Activated CD4-positive, alpha-beta T cell treated with anti-CD3 and anti-CD28 coated beads, Interleukin-2, amount 10 ng/mL, durations not matched to agents 7 days and 5 days (primary cell): Measurements from ENCODE around the gene CCR3. TPM values are rescaled to one million over a fixed set of nuclear protein-coding genes. Genes with fewer than 3 reads are reported as not detected.

Experiments used
- CTCF ChIA-PET: fragments of 350-600 bp; sonication (Branson Sonifier 250); formaldehyde crosslinking; loops from one replicate; lab custom pipeline; 2021; ENCODE audit warnings: antibody characterized with exemption; lab: Charles Lee
- POLR2A ChIA-PET: fragments of 350-600 bp; sonication (Branson Sonifier 250); formaldehyde crosslinking; loops from one replicate; lab custom pipeline; 2021; ENCODE audit warnings: antibody characterized with exemption; lab: Charles Lee
- DNase-seq: peaks from one replicate; pipeline ENCODE4 v3.0.0-alpha.2; 2020
- H3K27ac Mint-ChIP-seq: one replicate; pipeline ENCODE4 v1.8.0; 2021; ENCODE audit warnings: mild to moderate bottlenecking, moderate library complexity, mixed read lengths
- H3K27me3 Mint-ChIP-seq: one replicate; pipeline ENCODE4 v1.8.0; 2021; ENCODE audit warnings: mixed read lengths
- H3K36me3 Mint-ChIP-seq: one replicate; pipeline ENCODE4 v1.8.0; 2021; ENCODE audit warnings: low read depth, mixed read lengths
- H3K4me1 Mint-ChIP-seq: one replicate; pipeline ENCODE4 v1.8.0; 2021; ENCODE audit warnings: mixed read lengths
- H3K4me3 Mint-ChIP-seq: one replicate; pipeline ENCODE4 v1.8.0; 2021; ENCODE audit warnings: mild to moderate bottlenecking, moderate library complexity, mixed read lengths
- H3K9me3 Mint-ChIP-seq: one replicate; pipeline ENCODE4 v1.8.0; 2021; ENCODE audit warnings: mixed read lengths
- total RNA-seq, 2 experiments: library from RNA; stranded (reverse); gene quantifications; one replicate each; pipeline ENCODE4 v1.2.3, GENCODE V29; 2021

The CCR3 gene
- total RNA-seq, 2 experiments from 2014 or later, result not detected

DNA sequence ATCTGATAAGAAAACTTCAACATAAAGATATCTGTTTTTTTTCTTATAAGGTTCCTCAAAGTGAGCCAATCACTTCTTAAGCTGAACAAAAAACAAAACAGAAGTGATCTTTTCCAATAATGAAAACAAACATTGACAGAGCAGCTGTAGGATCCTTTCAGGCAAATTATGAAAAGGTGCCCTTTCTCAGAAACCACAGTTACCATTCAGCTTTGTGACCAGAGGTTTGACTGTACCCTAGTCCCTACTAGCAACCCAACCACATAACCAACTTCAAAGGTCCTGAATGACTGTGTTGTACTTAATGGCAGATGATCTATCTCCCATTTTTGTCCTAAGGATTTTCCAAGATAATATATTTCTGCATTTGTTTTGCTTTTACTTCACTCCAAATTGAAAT, 72.3 kb downstream of the CCR3 start:
- ChIA-PET CTCF (interaction anchor here (1.0 to 1.4 kb wide), 3 partner anchors 15 to 106 kb away, joined by 3 to 5 read pairs (median 3); partner anchors contain the start of gene CCR1), POLR2A (no interaction called here)
- no peak overlapping the region for H3K4me3 Mint-ChIP-seq
- peaks cover 23% of the 10 kb centered on the region for H3K9me3 Mint-ChIP-seq
- peaks cover 11% of the 10 kb centered on the region for H3K4me1 Mint-ChIP-seq
- H3K27ac Mint-ChIP-seq, result no peak overlapping the region
- H3K27me3 Mint-ChIP-seq, result peaks cover 43% of the 10 kb centered on the region
- peaks cover 13% of the 10 kb centered on the region for H3K36me3 Mint-ChIP-seq
- peak; percentile 15 for DNase-seq

DNA sequence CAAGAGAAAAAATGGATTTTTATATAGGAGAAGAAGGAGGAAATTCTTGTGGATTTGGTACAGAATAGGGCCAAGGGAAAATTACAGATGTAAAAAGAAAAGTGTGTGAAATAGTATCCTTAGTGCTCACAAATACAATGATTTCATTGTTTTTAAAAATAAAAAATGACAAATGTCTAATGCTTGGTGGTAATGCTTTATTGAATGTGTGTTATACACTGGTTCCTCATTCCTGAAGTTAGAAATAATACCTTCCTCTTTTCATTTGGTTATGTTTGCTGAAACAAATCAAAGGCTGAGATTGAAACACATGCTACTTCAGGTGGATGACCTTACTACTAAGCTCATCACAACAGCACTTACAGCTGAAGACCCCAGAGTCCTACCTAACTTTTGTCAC, 73.9 kb downstream of the CCR3 start:
- peaks cover 13% of the 10 kb centered on the region for H3K36me3 Mint-ChIP-seq
- H3K27me3 Mint-ChIP-seq, result peaks cover 45% of the 10 kb centered on the region
- H3K27ac Mint-ChIP-seq, result no peak overlapping the region
- DNase-seq, result no peak
- ChIA-PET CTCF (interaction anchor here (0.5 kb wide), 1 partner anchor 713 kb away, joined by 3 read pairs; no protein-coding TSS in a partner anchor), POLR2A (no interaction called here)
- H3K4me3 Mint-ChIP-seq, result no peak overlapping the region
- H3K9me3 Mint-ChIP-seq, result peaks cover 27% of the 10 kb centered on the region
- H3K4me1 Mint-ChIP-seq, result peaks cover 11% of the 10 kb centered on the region

Other genes starting within 250 kb of the CCR3 start
- gene FYCO1, start 246.6 kb upstream of the CCR3 start, total RNA-seq, result 10 to 100 TPM; 15.1 to 15.7 TPM
- gene XCR1, start 215.0 kb upstream of the CCR3 start, total RNA-seq, result not detected
- 1 to 10 TPM; 6.4 to 6.6 TPM for gene CCR1, start 34.1 kb upstream of the CCR3 start, total RNA-seq
- 10 to 100 TPM; 28.6 to 29.1 TPM for gene CCR2, start 111.7 kb downstream of the CCR3 start, total RNA-seq
- 10 to 100 TPM; 21.6 to 25.2 TPM for gene CCR5, start 128.5 kb downstream of the CCR3 start, total RNA-seq
- 1 to 10 TPM; 5.3 to 5.8 TPM for gene CCRL2, start 164.8 kb downstream of the CCR3 start, total RNA-seq
- gene LTF, start 222.4 kb downstream of the CCR3 start, total RNA-seq, result not detected